H9 (cell line): ENCODE data around the gene CAND2. TPM values are rescaled to one million over a fixed set of nuclear protein-coding genes. Genes with fewer than 3 reads are reported as not detected.

Source experiments
- DNase-seq: peaks from one replicate; pipeline ENCODE4 v3.0.0-alpha.2; 2017
- H2AFZ ChIP-seq: one replicate; pipeline ENCODE4 v1.6.1; 2013; ENCODE audit warnings: mild to moderate bottlenecking, low read length, control low read depth, moderate library complexity
- H2AK5ac ChIP-seq: 2 replicates; pipeline ENCODE4 v1.6.1; 2013; ENCODE audit warnings: low read length, control low read depth, mixed read lengths; ENCODE audit not compliant: insufficient read length
- H2BK120ac ChIP-seq: one replicate; pipeline ENCODE4 v1.6.1; 2013; ENCODE audit warnings: low read depth, mild to moderate bottlenecking, low read length, control low read depth, inconsistent platforms; ENCODE audit not compliant: poor library complexity, severe bottlenecking
- H2BK12ac ChIP-seq: 2 replicates; pipeline ENCODE4 v1.6.1; 2013; ENCODE audit warnings: low read length, control low read depth, mixed read lengths, low read depth; ENCODE audit not compliant: insufficient read length
- H2BK15ac ChIP-seq: 2 replicates; pipeline ENCODE4 v1.6.1; 2013; ENCODE audit warnings: low read depth, low read length, control low read depth
- H2BK20ac ChIP-seq: one replicate; pipeline ENCODE4 v1.6.1; 2013; ENCODE audit warnings: low read depth, mild to moderate bottlenecking, low read length, control low read depth, inconsistent platforms; ENCODE audit not compliant: poor library complexity, severe bottlenecking
- H2BK5ac ChIP-seq: 2 replicates; pipeline ENCODE4 v1.6.1; 2013; ENCODE audit warnings: low read length, control low read depth, mixed read lengths; ENCODE audit not compliant: insufficient read length
- H3K14ac ChIP-seq: 2 replicates; pipeline ENCODE4 v1.6.1; 2013; ENCODE audit warnings: low read length, control low read depth; ENCODE audit not compliant: insufficient read depth
- H3K18ac ChIP-seq: 2 replicates; pipeline ENCODE4 v1.6.1; 2013; ENCODE audit warnings: low read depth, mild to moderate bottlenecking, mixed read lengths, low read length, control low read depth; ENCODE audit not compliant: insufficient read length
- H3K23ac ChIP-seq: 2 replicates; pipeline ENCODE4 v1.6.1; 2013; ENCODE audit warnings: low read length, control low read depth, mixed read lengths, low read depth; ENCODE audit not compliant: insufficient read length
- H3K23me2 ChIP-seq: 2 replicates; pipeline ENCODE4 v1.6.1; 2013; ENCODE audit warnings: low read depth, mild to moderate bottlenecking, mixed read lengths, low read length, control low read depth; ENCODE audit not compliant: insufficient read length, poor library complexity, severe bottlenecking
- H3K27ac ChIP-seq: 2 replicates; pipeline ENCODE4 v1.5.1; 2013; ENCODE audit warnings: low read length, control low read depth, mixed read lengths, low read depth; ENCODE audit not compliant: insufficient read length
- H3K27me3 ChIP-seq: 2 replicates; pipeline ENCODE4 v1.6.1; 2013; ENCODE audit warnings: low read length, control low read depth, inconsistent platforms; ENCODE audit not compliant: insufficient read depth
- H3K4ac ChIP-seq: 2 replicates; pipeline ENCODE4 v1.6.1; 2013; ENCODE audit warnings: low read depth, mild to moderate bottlenecking, control low read depth, inconsistent platforms, low read length, moderate library complexity
- H3K4me1 ChIP-seq: 2 replicates; pipeline ENCODE4 v1.6.1; 2013; ENCODE audit warnings: low read length, control low read depth, inconsistent platforms; ENCODE audit not compliant: insufficient read depth
- H3K4me2 ChIP-seq: 2 replicates; pipeline ENCODE4 v1.6.1; 2013; ENCODE audit warnings: low read length, control low read depth, mixed read lengths; ENCODE audit not compliant: insufficient read length, insufficient read depth
- H3K56ac ChIP-seq: 2 replicates; pipeline ENCODE4 v1.6.1; 2013; ENCODE audit warnings: low read depth, mild to moderate bottlenecking, mixed read lengths, low read length, control low read depth; ENCODE audit not compliant: insufficient read length
- H3K79me1 ChIP-seq: 2 replicates; pipeline ENCODE4 v1.6.1; 2013; ENCODE audit warnings: low read depth, mild to moderate bottlenecking, moderate library complexity, low read length, control low read depth, inconsistent platforms; ENCODE audit not compliant: insufficient read depth, poor library complexity, severe bottlenecking
- H3K79me2 ChIP-seq: 2 replicates; pipeline ENCODE4 v1.6.1; 2013; ENCODE audit warnings: low read length, control low read depth, inconsistent platforms; ENCODE audit not compliant: insufficient read depth
- H3K9ac ChIP-seq: 2 replicates; pipeline ENCODE4 v1.6.1; 2013; ENCODE audit warnings: low read length, control low read depth, mixed read lengths; ENCODE audit not compliant: insufficient read length; ENCODE audit errors: extremely low read depth
- H3K9me3 ChIP-seq: one replicate; pipeline ENCODE4 v1.6.1; 2013; ENCODE audit warnings: low read depth, low read length, inconsistent platforms; ENCODE audit not compliant: control insufficient read depth
- H3T11ph ChIP-seq: one replicate; pipeline ENCODE4 v1.6.1; 2013; ENCODE audit warnings: mild to moderate bottlenecking, low read length, control low read depth, inconsistent platforms
- H4K20me1 ChIP-seq: one replicate; pipeline ENCODE4 v1.6.1; 2013; ENCODE audit not compliant: control insufficient read depth, insufficient read length, insufficient read depth
- H4K5ac ChIP-seq: 2 replicates; pipeline ENCODE4 v1.6.1; 2013; ENCODE audit warnings: low read depth, mild to moderate bottlenecking, mixed read lengths, low read length, control low read depth; ENCODE audit not compliant: insufficient read length
- H4K8ac ChIP-seq: replicated peaks from 2 replicates; pipeline ENCODE4 v1.6.1; 2013; ENCODE audit warnings: low read length, control low read depth, mixed read lengths, low read depth; ENCODE audit not compliant: insufficient read length
- H4K91ac ChIP-seq: 2 replicates; pipeline ENCODE4 v1.6.1; 2013; ENCODE audit warnings: low read depth, mild to moderate bottlenecking, moderate library complexity, mixed read lengths, low read length, control low read depth; ENCODE audit not compliant: insufficient read length
- H3K27ac Mint-ChIP-seq, 3 experiments: 2 replicates in 2 of 3; 3 replicates in 1 of 3; pipeline ENCODE4 v1.8.0; 2020 to 2021; ENCODE audit warnings: mixed read lengths in 3 of 3, mild to moderate bottlenecking in 1 of 3, moderate library complexity in 1 of 3
- H3K27me3 Mint-ChIP-seq: 2 replicates; pipeline ENCODE4 v1.8.0; 2021; ENCODE audit warnings: low read depth, mild to moderate bottlenecking, moderate library complexity, mixed read lengths
- H3K36me3 Mint-ChIP-seq, 3 experiments: 2 replicates in 2 of 3; 3 replicates in 1 of 3; pipeline ENCODE4 v1.8.0; 2020 to 2021; ENCODE audit warnings: low read depth in 3 of 3, mixed read lengths in 3 of 3; ENCODE audit not compliant: insufficient read depth in 1 of 3
- H3K4me1 Mint-ChIP-seq, 2 experiments: 2 replicates each; pipeline ENCODE4 v1.8.0; 2020; ENCODE audit warnings: mixed read lengths in 2 of 2
- H3K4me3 Mint-ChIP-seq, 2 experiments: 2 replicates in 1 of 2; 3 replicates in 1 of 2; pipeline ENCODE4 v1.8.0; 2020 to 2021; ENCODE audit warnings: mild to moderate bottlenecking in 2 of 2, mixed read lengths in 2 of 2, moderate library complexity in 1 of 2
- H3K9me3 Mint-ChIP-seq, 2 experiments: 2 replicates in 1 of 2; 3 replicates in 1 of 2; pipeline ENCODE4 v1.8.0; 2020; ENCODE audit warnings: mild to moderate bottlenecking in 2 of 2, mixed read lengths in 2 of 2, moderate library complexity in 1 of 2
- WGBS: extraction: QIAGEN DNeasy Blood & Tissue Kit; methylation state at CpG from one replicate; pipeline ENCODE4 v1.1.7; 2013; ENCODE audit warnings: missing lambda C conversion rate, low lambda C conversion rate, mixed read lengths; ENCODE audit not compliant: insufficient read length; ENCODE audit errors: extremely low coverage; 5-methylcytosine and 5-hydroxymethylcytosine counted together
- total RNA-seq: library from RNA; stranded (reverse); gene quantifications from 2 replicates; pipeline ENCODE4 v1.2.1, GENCODE V29; 2021
- TF ChIP-seq, protein P1 (sequence below): fragments of 200-600 bp; sonication (generic); conservative IDR thresholded peaks from 3 replicates; pipeline ENCODE4 v1.8.0; 2021; ENCODE audit warnings: antibody characterized with exemption, mild to moderate bottlenecking

CAND2 gene
- total RNA-seq, 1 experiment from 2014 or later = 10.7 TPM

DNA sequence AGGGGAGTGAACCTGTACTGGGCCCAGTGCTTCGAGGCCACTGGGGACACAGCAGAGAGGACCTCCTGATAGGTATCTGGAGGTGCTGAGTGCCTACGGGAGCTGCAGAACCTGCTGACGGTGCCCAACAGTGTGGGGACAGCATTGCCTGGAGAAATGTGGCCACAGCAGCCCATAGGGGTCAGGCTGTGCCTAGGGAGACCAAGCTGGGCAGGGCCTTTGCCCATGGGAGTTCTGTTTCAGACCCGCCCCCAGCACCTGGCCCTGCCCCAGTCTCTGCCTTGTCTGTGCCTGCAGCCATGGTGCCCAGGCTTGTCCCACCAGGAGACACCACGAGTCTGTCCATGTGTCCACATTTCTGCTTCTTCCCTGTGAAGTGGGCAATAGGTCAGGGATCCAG, 60.1 kb downstream of the CAND2 start:
- no peaks in the 10 kb centered on the region for H3K23me2 ChIP-seq
- peak; percentile 72 for DNase-seq
- Mint-ChIP-seq H3K36me3 (no peaks in the 10 kb centered on the region), H3K4me1 (0 out of 4 replicates have a peak, but pooled peaks cover 2 to 3% of the 10 kb centered on the region in 2 experiments), H3K9me3 (no peaks in the 10 kb centered on the region), H3K27me3 (peaks cover 50% of the 10 kb centered on the region), H3K4me3 (no peak overlapping the region), H3K27ac (no peak overlapping the region)
- no peak overlapping the region for H3K27ac ChIP-seq
- H3K23ac ChIP-seq = no peak overlapping the region
- H3K27me3 ChIP-seq = no peaks in the 10 kb centered on the region; the same call in 1 of the 2 replicates
- H3K14ac ChIP-seq = no peak overlapping the region; the same call in 1 of the 2 replicates
- H3K9me3 ChIP-seq = no peaks in the 10 kb centered on the region
- no peak overlapping the region for H4K8ac ChIP-seq
- H4K20me1 ChIP-seq = no peaks in the 10 kb centered on the region
- H2BK20ac ChIP-seq = no peak overlapping the region
- no peak overlapping the region for H4K91ac ChIP-seq
- H3K56ac ChIP-seq = no peak overlapping the region
- H3K4me1 ChIP-seq = no peaks in the 10 kb centered on the region
- no peak overlapping the region for H2BK120ac ChIP-seq
- H2AFZ ChIP-seq = no peak overlapping the region
- no peak overlapping the region for H2AK5ac ChIP-seq
- TF ChIP-seq, protein P1, sequence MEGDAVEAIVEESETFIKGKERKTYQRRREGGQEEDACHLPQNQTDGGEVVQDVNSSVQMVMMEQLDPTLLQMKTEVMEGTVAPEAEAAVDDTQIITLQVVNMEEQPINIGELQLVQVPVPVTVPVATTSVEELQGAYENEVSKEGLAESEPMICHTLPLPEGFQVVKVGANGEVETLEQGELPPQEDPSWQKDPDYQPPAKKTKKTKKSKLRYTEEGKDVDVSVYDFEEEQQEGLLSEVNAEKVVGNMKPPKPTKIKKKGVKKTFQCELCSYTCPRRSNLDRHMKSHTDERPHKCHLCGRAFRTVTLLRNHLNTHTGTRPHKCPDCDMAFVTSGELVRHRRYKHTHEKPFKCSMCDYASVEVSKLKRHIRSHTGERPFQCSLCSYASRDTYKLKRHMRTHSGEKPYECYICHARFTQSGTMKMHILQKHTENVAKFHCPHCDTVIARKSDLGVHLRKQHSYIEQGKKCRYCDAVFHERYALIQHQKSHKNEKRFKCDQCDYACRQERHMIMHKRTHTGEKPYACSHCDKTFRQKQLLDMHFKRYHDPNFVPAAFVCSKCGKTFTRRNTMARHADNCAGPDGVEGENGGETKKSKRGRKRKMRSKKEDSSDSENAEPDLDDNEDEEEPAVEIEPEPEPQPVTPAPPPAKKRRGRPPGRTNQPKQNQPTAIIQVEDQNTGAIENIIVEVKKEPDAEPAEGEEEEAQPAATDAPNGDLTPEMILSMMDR = no peak
- no peak overlapping the region for H3K4ac ChIP-seq
- no peak overlapping the region for H2BK12ac ChIP-seq
- no peak overlapping the region for H4K5ac ChIP-seq
- H3K79me2 ChIP-seq = no peaks in the 10 kb centered on the region
- H3T11ph ChIP-seq = no peak overlapping the region
- no peaks in the 10 kb centered on the region for H3K79me1 ChIP-seq
- no peak overlapping the region for H3K9ac ChIP-seq
- no CpG with 5 or more reads among the region's 5 CpGs for WGBS
- no peak overlapping the region for H2BK15ac ChIP-seq
- H3K4me2 ChIP-seq = no peak overlapping the region
- no peak overlapping the region for H3K18ac ChIP-seq
- no peak overlapping the region for H2BK5ac ChIP-seq
